Measurements from ENCODE around the gene LRBA.

The LRBA gene

DNA sequence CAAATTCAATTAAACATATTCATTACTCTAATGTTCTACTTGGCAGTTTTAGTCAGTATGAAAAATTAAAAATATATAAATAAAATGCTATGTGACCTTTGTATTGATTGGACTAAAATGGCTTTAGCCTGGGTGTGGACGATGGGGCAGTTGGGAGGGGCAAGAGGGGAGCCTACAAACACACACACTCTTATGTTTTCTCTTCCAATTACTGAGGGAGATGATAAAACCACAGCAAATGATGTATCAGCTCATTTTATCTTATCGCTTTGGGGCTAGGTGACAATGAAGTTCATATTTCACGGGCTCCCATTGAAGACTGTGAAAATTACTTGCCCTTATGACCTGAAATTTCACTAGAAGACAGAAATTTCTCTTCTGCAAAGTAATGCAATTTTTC is 517.5 kb downstream of the LRBA start:
- no peak for FAIRE-seq
- no peak for DNase-seq (ENCODE audit: insufficient read length, low spot score)
- TF ChIP-seq, protein P1, sequence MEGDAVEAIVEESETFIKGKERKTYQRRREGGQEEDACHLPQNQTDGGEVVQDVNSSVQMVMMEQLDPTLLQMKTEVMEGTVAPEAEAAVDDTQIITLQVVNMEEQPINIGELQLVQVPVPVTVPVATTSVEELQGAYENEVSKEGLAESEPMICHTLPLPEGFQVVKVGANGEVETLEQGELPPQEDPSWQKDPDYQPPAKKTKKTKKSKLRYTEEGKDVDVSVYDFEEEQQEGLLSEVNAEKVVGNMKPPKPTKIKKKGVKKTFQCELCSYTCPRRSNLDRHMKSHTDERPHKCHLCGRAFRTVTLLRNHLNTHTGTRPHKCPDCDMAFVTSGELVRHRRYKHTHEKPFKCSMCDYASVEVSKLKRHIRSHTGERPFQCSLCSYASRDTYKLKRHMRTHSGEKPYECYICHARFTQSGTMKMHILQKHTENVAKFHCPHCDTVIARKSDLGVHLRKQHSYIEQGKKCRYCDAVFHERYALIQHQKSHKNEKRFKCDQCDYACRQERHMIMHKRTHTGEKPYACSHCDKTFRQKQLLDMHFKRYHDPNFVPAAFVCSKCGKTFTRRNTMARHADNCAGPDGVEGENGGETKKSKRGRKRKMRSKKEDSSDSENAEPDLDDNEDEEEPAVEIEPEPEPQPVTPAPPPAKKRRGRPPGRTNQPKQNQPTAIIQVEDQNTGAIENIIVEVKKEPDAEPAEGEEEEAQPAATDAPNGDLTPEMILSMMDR (IDR thresholded peaks at IDR 0.05; ENCODE audit: insufficient read depth, missing control alignments) = no peak

DNA sequence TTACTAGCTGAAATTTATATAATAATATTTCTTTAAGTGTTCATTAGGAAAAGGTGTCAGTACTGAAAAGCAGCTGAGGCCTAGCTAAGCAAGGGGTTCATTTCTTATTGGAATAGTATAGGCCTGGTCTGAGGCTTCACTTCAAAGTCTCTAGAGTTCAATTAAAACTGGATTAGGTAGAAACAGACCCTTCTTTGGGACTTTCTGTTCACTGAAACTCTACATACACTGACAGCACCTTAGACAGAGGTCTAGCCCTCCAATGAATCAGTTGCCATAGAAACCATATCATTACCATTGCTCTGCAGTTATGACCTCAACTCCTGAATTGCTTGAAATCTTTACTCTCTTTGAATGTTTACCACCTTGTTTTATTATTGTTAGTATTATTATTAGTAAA is 519.5 kb downstream of the LRBA start:
- DNase-seq (ENCODE audit: insufficient read length, low spot score) = no peak
- FAIRE-seq = no peak
- TF ChIP-seq, protein P1 (IDR thresholded peaks at IDR 0.05; ENCODE audit: insufficient read depth, missing control alignments) = no peak

DNA sequence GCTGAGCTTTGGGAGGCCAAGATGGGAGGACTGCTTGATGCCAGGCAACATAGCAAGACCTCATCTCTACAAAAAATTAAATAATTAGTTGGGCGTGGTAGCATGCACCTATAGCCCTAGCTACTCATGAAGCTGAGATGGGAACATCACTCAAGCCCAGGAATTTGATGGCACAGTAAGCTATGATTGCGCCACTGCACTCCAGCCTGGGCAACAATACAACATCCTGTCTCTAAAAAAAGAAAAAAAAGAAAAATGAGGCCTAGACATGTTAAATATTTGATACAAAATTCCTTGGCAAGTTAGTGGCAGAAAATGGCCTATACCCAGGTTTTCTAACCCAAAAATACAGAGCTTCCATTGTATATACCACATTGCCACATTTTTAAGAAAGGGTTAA is 521.2 kb downstream of the LRBA start:
- DNase-seq (ENCODE audit: insufficient read length, low spot score) = no peak
- TF ChIP-seq, protein P1 (IDR thresholded peaks at IDR 0.05; ENCODE audit: insufficient read depth, missing control alignments) = no peak
- no peak for FAIRE-seq

DNA sequence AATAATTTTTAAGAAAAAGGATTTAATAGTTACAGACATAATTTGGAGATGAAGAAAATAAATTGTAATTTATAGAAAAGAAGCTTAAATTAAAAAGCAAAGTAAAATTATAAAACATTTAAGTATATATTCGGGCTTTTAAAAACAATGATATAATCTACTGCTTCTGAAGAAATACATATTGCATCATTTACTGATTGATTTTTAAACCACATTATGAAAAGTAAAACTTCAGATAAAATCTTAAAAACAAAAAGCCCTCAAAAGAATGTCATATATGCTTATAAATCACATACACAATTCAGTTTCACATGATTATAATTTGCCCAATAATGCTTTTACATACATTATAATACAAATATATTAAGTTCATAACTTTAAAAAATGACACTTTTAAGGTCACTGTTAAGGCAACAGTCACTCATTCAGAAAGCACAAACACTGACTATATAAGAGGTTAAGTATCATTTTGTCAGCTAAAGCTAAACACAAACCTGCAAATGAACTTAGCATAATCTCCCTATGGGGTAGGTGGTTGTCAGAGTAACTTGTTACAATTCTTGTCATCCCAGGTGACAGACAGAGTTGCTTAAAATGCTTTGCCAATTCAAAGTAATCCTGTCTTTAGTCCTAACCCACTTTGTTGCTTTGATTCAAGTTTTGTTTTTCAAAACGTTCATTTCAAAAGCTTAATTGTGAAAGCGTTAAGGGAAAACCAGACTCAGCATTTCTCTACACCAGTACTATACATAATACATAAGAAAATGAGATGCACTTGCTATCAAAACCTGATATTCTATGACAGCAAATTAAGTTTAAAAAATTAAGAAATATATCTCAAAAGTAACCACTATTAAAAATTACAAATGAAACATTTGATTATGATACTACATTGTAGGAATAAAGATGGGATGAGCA is 523.7 kb downstream of the LRBA start:
- no peak for FAIRE-seq
- TF ChIP-seq, protein P1 (IDR thresholded peaks at IDR 0.05; ENCODE audit: insufficient read depth, missing control alignments) = no peak
- no peak for DNase-seq (ENCODE audit: insufficient read length, low spot score)

DNA sequence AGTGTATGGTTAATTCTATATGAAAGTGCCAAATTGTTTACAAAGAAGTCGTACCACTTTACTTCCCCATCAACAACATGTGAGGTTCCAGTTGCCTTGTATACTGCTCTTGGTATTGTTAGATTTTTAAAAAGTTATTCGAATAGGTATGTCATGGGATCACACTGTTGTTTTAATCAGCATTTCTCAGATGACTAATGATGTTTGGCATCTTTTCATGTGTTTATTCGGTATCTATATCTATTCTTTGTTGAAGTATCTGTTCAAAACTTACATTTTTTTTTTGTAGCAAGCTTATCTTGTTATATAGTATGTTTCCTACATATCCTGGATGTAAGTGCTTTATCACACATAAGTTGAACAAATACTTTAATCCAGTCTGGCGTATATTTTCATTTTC is 532.5 kb downstream of the LRBA start:
- TF ChIP-seq, protein P1 (IDR thresholded peaks at IDR 0.05; ENCODE audit: insufficient read depth, missing control alignments) = no peak
- no peak for FAIRE-seq

DNA sequence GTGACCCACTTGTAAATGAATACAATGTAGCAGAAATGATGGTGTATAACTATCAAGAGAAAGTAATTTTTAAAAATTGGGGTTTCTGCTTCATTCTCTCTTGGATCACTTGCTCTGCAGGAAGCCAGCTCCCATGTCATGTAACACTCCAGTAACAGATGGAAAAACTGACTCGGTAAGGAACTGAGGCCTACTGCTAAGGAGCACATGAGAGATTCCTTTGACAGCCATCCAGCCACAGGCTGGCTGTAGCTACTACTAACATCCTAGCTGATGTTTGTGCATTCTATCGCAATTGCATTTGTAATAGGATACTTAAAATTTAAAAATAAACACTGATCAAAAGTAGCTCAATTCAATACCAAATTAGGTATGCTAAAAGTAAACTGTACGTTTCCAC is 535.4 kb downstream of the LRBA start:
- DNase-seq (ENCODE audit: insufficient read length, low spot score) = no peak
- no peak for FAIRE-seq
- TF ChIP-seq, protein P1 (IDR thresholded peaks at IDR 0.05; ENCODE audit: insufficient read depth, missing control alignments) = no peak

More for the DNA sequence above, 532.5 kb downstream of the LRBA start:
- no peak for DNase-seq (ENCODE audit: insufficient read length, low spot score)

DNA sequence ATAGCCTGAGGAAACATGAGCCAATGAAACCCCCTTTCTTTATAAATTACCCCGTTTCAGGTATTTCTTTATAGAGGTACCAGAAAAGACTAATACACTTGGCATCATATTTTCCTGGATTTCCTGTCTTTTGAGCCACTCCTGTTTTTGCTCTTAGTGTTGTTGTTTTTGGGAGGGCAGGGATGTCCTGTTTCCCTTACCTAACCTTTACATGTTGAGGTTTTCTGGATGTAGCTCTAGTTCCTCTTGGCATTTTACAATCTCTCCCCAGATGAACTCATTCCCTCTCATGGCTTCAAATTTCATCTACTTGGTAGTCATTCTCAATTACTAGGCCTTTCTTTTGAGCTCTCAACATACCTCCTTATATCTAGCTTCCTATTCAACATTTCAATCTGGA is 537.2 kb downstream of the LRBA start:
- DNase-seq (ENCODE audit: insufficient read length, low spot score) = no peak
- TF ChIP-seq, protein P1 (IDR thresholded peaks at IDR 0.05; ENCODE audit: insufficient read depth, missing control alignments) = no peak
- FAIRE-seq = no peak
